8988T (cell line): ENCODE results near the gene SYCN.

ENCODE experiments used
- DNase-seq: peaks from one replicate; pipeline ENCODE4 v3.0.0; 2011

Gene SYCN

GRCh38 chr19:39169143-39169810 lies 34.8 kb downstream of the SYCN start:
- DNase-seq, result no peak

GRCh38 chr19:39168258-39169142 lies 35.6 kb downstream of the SYCN start:
- DNase-seq, result no peak

GRCh38 chr19:39167461-39168257 lies 36.4 kb downstream of the SYCN start:
- DNase-seq, result no peak

GRCh38 chr19:39166571-39167391 lies 37.3 kb downstream of the SYCN start:
- no peak for DNase-seq

GRCh38 chr19:39165857-39166256 lies 38.2 kb downstream of the SYCN start:
- no peak for DNase-seq

GRCh38 chr19:39164289-39164688 lies 39.8 kb downstream of the SYCN start:
- DNase-seq, result no peak

- DNase-seq, result no peak
Observed at GRCh38 chr19:39163621-39164020, 40.4 kb downstream of the SYCN start.

- DNase-seq, result no peak
Observed at GRCh38 chr19:39162441-39163043, 41.5 kb downstream of the SYCN start.

GRCh38 chr19:39160889-39161672 lies 43.0 kb downstream of the SYCN start:
- DNase-seq, result no peak

GRCh38 chr19:39160523-39160861 lies 43.6 kb downstream of the SYCN start:
- no peak for DNase-seq

GRCh38 chr19:39158646-39159260 lies 45.3 kb downstream of the SYCN start:
- no peak for DNase-seq

GRCh38 chr19:39157997-39158389 lies 46.1 kb downstream of the SYCN start:
- DNase-seq, result no peak

- DNase-seq, result no peak
Observed at GRCh38 chr19:39157275-39157996, 46.6 kb downstream of the SYCN start.

- DNase-seq, result no peak
Observed at GRCh38 chr19:39156326-39157230, 47.5 kb downstream of the SYCN start.

GRCh38 chr19:39155741-39156140 lies 48.3 kb downstream of the SYCN start:
- DNase-seq, result no peak

GRCh38 chr19:39155114-39155700 lies 48.9 kb downstream of the SYCN start:
- DNase-seq, result no peak

- no peak for DNase-seq
Observed at GRCh38 chr19:39154629-39155100, 49.4 kb downstream of the SYCN start.

GRCh38 chr19:39154100-39154628 lies 49.9 kb downstream of the SYCN start:
- no peak for DNase-seq
